Activated gamma-delta T cell (primary cell): ENCODE results near the gene RHEBL1.
A peak's percentile ranks its signal among the peaks of the same experiment; 100 is the strongest.

Source experiments
- DNase-seq: peaks from one replicate; lab custom pipeline; 2025; lab: John Stamatoyannopoulos, UW

Gene RHEBL1

DNA sequence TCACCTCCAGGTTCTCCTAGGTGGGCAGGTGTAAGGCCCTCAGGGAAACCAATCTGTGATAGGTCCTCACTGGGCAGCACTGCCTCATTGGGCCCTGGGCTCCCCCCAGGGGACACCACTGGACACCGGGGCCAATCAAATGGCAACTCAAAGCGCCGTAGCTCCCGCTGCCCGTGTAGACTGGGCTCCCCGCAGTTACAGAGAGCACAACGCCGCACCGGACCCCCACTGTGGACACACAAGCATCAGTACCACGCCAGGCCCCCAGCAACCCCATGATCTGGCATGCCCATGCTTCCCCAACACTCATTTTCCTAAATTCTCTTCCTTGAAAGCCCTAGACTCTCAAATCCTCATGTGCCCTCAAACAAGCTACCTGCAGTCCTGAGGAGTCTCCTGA, 15.3 kb downstream of the RHEBL1 start:
- DNase-seq: no peak

- DNase-seq: no peak
These were observed 15.7 kb downstream of the RHEBL1 start for GRCh38 chr12:49054096-49054495.

DNA sequence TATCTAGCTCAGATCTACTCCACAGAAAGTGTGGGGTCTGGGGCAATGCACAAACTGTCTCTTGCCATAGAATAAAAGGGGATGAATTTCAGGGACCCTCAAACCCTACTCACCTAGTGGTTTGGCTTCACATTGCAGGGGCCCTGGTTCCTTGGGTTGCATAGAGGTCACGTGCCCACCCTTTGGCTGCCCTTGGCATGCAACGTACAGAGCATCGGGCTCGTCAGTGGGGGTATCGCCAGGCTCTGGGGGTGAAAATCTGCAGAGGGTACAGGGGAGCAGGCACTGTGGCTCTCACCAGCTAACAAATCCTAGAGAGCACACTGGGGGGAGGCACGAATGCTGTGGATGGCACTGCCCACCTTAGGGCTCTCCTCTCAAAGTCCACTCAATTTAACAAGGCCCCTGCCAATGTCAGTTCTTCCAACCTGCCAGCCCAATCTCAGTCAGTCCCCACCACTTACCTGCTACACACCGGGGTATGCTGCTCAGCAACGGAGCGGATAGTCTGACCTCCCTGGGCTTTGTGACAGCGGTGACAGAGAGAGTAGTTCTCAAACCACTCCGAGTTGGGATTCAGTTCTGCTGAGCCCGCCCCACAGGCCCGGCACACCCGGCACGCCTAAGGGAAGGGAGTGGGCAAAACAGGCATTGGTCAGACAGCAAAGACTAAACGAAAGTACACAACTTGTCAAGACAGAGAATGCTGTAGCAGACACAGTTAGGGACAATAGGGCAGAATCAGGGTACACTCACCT, 17.1 kb downstream of the RHEBL1 start:
- DNase-seq: no peak

DNA sequence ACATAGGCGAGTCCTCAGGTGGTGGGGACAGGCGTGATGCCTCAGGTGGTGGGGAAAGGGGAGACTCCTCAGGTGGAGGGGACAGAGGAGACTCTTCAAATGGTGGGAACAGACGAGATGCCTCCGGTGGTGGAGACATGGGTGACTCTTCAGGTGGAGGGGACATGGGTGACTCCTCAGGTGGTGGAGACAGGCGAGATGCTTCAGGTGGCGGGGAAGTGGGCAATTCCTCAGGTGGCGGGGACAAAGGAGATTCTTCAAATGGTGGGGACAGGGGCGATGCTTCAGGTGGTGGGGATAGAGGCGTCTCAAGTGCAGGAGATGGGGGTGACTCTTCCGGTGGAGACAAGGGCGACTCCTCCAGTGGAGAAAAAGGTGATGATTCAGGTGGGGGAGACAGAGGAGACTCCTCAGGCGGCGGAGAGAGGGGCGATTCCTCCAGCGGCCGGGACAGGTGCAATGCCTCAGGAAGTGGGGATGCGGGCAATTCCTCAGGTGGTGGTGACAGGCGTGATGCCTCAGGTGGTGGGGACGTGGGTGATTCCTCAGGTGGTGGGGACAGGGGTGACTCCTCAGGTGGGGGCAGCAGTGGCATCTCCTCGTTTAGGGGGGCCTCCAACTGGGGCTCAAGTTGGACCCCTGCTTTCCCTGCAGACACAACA, 17.9 kb downstream of the RHEBL1 start:
- no peak for DNase-seq

GRCh38 chr12:49051373-49051764, 18.4 kb downstream of the RHEBL1 start:
- no peak for DNase-seq

- DNase-seq: no peak
These were observed 19.0 kb downstream of the RHEBL1 start for GRCh38 chr12:49050507-49051372.

- DNase-seq: no peak
These were observed 20.1 kb downstream of the RHEBL1 start for GRCh38 chr12:49049566-49050224.

DNA sequence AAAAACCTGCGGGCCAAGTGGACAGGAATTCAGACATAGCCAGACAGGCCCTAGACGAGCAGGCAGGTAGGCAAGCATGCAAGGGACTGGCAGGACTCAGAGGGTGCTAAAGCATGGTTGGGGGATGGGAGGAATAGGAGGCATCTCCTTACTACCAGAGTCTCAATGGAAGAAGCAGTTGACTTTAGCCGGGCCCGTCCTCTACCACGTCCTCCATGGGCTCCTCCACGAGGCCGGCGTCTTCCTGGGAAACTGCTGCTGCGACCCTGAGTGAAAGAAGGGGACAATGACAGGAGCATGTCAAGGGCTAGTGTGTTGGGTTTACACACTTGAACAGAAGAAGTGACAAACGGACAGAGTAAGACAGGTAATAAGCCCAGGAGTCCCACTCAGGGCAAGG, 20.8 kb downstream of the RHEBL1 start:
- DNase-seq: no peak

DNA sequence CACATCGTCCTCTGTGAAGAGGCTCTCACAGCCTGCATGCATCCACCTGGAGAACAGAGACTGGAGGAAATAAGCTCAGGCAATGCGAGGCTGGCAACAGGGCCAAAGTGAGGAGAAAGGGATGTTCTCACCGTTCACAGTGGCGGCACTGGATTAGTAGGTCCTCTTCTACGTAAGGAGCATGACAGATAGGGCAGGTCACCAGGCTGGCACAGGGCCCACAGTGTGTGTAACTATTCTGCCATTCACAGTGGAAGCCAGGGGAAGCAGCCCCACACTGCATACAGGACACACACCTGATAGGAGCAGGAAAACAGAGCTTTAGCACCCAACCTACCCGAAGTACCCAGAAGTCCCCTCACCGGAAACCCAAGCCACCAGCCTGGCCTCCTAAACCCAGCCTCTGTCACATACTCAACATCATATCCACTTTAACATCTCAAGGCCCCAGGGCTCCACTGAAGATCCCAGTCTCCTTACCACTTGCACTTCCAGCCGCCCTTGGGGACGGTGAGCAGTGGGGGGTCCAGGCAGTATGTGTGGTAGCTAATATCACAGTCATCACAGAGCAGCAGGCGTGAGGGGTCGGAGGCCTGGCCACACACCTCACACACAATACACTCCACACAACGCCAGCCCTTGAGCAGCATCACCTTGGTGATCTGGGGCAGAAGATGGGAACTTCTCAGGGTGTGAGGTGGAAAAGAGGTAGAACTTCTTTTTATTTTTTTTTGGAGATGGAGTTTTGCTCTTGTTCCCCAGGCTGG, 23.5 kb downstream of the RHEBL1 start:
- DNase-seq: no peak

DNA sequence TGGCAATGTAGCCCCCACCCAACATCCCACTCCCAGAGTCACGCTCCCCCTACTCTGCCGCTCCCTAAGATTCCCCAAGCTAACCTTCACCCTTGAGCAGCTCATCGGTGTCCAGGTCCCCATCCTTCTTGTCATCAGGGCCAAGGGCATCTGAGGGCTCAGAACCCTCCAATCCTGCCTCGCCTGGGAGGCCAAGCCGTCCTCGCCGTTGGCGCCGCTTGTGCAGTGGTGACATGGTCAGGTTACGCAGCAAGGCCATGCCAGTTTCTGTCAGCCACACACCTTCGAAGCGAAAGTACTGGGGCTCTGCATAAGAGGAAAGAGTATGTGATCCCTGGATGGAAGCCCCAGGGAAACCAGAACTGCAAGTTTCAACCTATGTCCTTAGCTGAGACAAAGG, 25.1 kb downstream of the RHEBL1 start:
- DNase-seq: no peak

GRCh38 chr12:49043856-49044258, 25.9 kb downstream of the RHEBL1 start:
- DNase-seq: peak; percentile 44

GRCh38 chr12:49043241-49043640, 26.5 kb downstream of the RHEBL1 start:
- DNase-seq: no peak

- DNase-seq: no peak
These were observed 27.8 kb downstream of the RHEBL1 start for GRCh38 chr12:49041881-49042484.

GRCh38 chr12:49041036-49041880, 28.5 kb downstream of the RHEBL1 start:
- DNase-seq: no peak

GRCh38 chr12:49040364-49040855, 29.4 kb downstream of the RHEBL1 start:
- no peak for DNase-seq

- DNase-seq: no peak
These were observed 30.1 kb downstream of the RHEBL1 start for GRCh38 chr12:49039421-49040363.

- no peak for DNase-seq
These were observed 31.4 kb downstream of the RHEBL1 start for GRCh38 chr12:49038291-49038955.

DNA sequence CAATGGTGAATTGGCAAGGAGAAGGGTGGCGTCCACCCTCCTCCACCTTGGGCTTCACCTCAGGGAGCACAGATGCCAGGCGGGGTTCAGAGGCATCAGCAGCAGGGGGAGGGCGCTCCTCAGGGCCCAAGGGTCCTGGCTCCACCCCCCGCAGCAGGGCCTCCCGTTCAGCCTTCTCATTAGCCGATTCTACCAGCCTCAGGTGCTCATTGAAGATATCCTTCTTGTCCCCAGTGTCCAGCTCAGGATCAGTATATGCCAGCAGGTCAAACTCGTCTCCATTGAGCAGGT, 31.9 kb downstream of the RHEBL1 start:
- DNase-seq: no peak
